ENCODE measurements around the gene GRIN2A.

Gene GRIN2A

GRCh38 chr16:9859701-9860327, 322.4 kb downstream of the GRIN2A start:
- DNase-seq (no peak), ATAC-seq (no peak)

DNA sequence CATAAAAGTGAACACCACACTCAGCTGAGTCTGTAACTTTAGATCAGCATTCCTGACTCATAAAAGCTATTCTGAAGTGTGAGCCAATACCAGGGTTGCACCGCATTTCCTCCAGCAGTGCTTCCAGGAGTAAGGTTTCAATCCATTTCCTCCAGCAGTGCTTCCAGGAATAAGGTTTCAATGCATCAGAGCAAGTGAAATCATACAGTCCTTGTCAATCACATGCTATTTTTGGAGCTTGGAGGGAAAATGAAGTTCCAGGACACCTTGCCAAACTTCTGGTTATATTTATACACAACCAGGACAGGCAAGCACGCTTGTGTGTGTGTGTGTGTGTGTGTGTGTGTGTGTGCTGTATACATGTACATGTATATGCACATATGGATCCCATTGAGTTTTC, 327.6 kb downstream of the GRIN2A start:
- ATAC-seq (no peak), DNase-seq (no peak)

- no peak for DNase-seq
- no peak for ATAC-seq
Measured at GRCh38 chr16:9852003-9852402, 330.2 kb downstream of the GRIN2A start.

GRCh38 chr16:9850817-9851216, 331.4 kb downstream of the GRIN2A start:
- DNase-seq = no peak
- no peak for ATAC-seq

- no peak for ATAC-seq
Measured at GRCh38 chr16:9849697-9850245, 332.5 kb downstream of the GRIN2A start.

DNA sequence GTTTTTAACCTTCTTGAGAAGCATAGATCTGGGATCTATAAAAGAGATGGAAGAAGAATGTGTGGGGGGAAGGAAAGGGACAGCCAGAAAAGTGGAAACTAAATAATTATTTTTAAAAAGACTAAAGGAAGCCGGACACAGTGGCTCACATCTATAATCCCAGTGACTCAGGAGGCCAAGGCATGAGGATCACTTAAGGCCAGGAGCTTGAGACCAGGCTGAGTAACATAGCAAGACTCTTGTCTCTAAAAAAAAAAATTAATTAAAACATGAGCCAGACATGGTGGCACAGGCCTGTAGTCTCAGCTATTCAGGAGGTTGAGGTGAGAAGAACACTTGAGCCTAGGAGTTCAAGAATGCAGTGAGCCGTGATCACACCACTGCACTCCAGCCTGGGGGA, 335.1 kb downstream of the GRIN2A start:
- no peak for ATAC-seq
- no peak for DNase-seq

More at GRCh38 chr16:9849697-9850245, 332.5 kb downstream of the GRIN2A start:
- DNase-seq = no peak

- no peak for ATAC-seq
- no peak for DNase-seq
Measured at GRCh38 chr16:9846362-9847099, 335.7 kb downstream of the GRIN2A start.

DNA sequence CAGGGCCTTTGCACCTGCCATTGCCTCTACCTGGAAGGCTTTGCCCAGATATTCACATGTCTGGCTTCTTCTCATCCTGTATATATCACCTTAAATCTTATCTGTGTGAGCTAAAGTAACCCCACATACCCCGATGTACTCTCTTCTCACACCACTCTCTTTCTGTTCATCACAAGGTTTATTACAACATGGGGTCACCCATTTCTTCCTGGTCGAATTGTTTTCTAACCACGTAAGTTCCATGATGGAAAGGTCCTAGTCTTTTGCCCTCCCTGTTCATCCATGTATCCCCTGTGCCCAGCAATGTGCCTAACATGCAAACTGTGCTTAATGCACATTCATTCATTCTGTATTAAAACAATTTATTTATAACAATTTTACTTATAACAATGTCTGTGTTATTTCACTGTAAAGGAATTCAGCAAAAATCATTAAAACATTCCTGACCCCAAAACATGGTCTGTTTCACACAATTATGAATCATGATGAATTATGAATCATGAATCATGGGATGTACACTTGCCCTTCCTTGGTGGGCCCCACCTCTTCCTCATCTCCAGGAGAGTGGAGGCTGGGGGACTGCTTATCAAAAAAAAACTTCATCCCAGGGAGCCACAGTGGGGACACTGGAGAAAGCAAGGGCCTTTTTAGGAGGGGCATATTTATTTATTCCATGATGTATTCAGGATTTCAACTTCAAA, 336.4 kb downstream of the GRIN2A start:
- DNase-seq = no peak
- ATAC-seq = no peak

DNA sequence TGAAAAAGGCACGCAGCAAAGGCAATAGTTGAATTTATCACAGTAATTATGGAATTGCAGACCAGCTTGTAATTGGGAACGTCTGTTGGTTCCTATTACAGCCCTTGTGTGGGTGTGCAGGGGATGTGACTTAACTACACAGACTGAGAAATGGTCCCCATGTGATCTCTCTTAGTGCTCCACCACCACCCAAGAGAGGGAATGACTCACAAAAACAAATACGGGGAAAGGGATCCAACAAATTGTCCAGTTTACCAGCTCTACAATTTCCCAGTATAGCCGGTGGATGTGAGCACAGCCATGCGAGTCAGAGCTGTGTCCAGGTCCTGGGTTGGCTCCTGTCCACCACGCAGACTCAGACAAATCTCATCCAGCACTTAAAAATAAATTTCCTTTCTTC, 337.9 kb downstream of the GRIN2A start:
- no peak for DNase-seq
- ATAC-seq = no peak

- DNase-seq (no peak), ATAC-seq (no peak)
Measured at GRCh38 chr16:9843424-9844018, 338.7 kb downstream of the GRIN2A start.

- DNase-seq = no peak
Measured at GRCh38 chr16:9840761-9841665, 341.2 kb downstream of the GRIN2A start.

DNA sequence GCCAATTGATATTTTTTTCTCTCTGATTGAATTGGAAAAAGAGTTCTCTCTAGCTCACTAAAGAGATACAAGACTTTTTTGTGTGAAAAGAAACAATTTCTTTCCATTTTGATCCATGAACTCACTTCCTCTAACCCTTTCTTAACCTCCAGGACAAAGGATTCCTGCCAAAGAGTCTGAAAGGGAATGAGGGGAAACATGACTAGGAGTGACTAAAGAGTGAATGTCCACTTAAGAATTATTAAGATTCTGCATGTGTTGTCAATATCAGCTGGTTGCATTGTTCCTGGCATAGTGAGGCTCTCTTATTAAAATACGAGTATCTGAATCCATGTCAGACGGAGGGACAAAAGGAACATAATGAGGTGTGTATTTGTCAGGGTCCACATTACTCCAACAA, 344.7 kb downstream of the GRIN2A start:
- no peak for DNase-seq
- ATAC-seq = no peak

More at GRCh38 chr16:9840761-9841665, 341.2 kb downstream of the GRIN2A start:
- ATAC-seq = no peak

- ATAC-seq (no peak), DNase-seq (no peak)
Measured at GRCh38 chr16:9836118-9836736, 346.0 kb downstream of the GRIN2A start.

- DNase-seq = no peak
- no peak for ATAC-seq
Measured at GRCh38 chr16:9827062-9827752, 355.0 kb downstream of the GRIN2A start.

GRCh38 chr16:9826656-9827055, 355.6 kb downstream of the GRIN2A start:
- no peak for DNase-seq
- no peak for ATAC-seq

- no peak for DNase-seq
- no peak for ATAC-seq
Measured at GRCh38 chr16:9824200-9825068, 357.8 kb downstream of the GRIN2A start.

- no peak for ATAC-seq
Measured at GRCh38 chr16:9823510-9823909, 358.7 kb downstream of the GRIN2A start.

GRCh38 chr16:9821970-9822369, 360.3 kb downstream of the GRIN2A start:
- DNase-seq (no peak), ATAC-seq (no peak)

More at GRCh38 chr16:9823510-9823909, 358.7 kb downstream of the GRIN2A start:
- DNase-seq = no peak

- no peak for DNase-seq
- ATAC-seq = no peak
Measured at GRCh38 chr16:9821331-9821730, 360.9 kb downstream of the GRIN2A start.
